ENCODE data around the gene BICC1. TPM values are rescaled to one million over a fixed set of nuclear protein-coding genes. Genes with fewer than 3 reads are reported as not detected.

The BICC1 gene
- total and polyA plus RNA-seq, 2 of the 4 experiments (the other 2 are of a cell fraction) = 5.7 to 42.5 TPM

GRCh38 chr10:58740620-58741369 is 228.1 kb downstream of the BICC1 start:
- H4K5ac ChIP-seq (ENCODE audit: low read depth, low read length) = no peak overlapping the region
- H3K56ac ChIP-seq (ENCODE audit: extremely low read depth, insufficient read depth, low read length) = no peak overlapping the region
- no peak overlapping the region for H3K14ac ChIP-seq (replicated peaks; ENCODE audit: low read depth, low read length)
- 0 out of 2 replicates have a peak overlapping the region, but pooled peaks have one; percentile 16 for H3K4ac ChIP-seq (ENCODE audit: low read depth, low read length)
- no peak overlapping the region for H3K4me2 ChIP-seq (ENCODE audit: low read depth, low read length)
- no TSS peak for BruUV-seq (replicated peaks)
- no peak overlapping the region for H2BK120ac ChIP-seq (ENCODE audit: low read depth, low read length)
- H3K9ac ChIP-seq (ENCODE audit: low read depth, low read length) = no peak overlapping the region
- H3K23ac ChIP-seq (ENCODE audit: low read depth, low read length) = 0 out of 2 replicates have a peak overlapping the region, but pooled peaks have one; percentile 19
- intact Hi-C loops (cut with micrococcal nuclease) (no loop called here), dilution Hi-C loops (cut with HindIII; ENCODE audit: low sequenced_read_pairs, unreplicated experiment) (no loop called here), in situ Hi-C loops (cut with MboI; ENCODE audit: low sequenced_read_pairs) (no loop called here)
- no peak for ATAC-seq (ENCODE audit: low read depth)
- 74% methylated on average over 7 of the region's 11 CpGs; no CpG with 5 or more reads in 1 of the 2 experiments for WGBS, 2 experiments (ENCODE audit: extremely low coverage in 2 of 2, insufficient read length in 1 of 2)
- no peaks in the 10 kb centered on the region for H3K9me3 ChIP-seq (ENCODE audit: control insufficient read depth, insufficient read depth, low read length)
- no peak overlapping the region for H4K8ac ChIP-seq (ENCODE audit: low read depth in 2 of 2, low read length in 2 of 2)
- H3K27me3 ChIP-seq (ENCODE audit: control insufficient read depth, insufficient read depth, low read length) = no peaks in the 10 kb centered on the region
- no peak overlapping the region for H3K4me3 ChIP-seq (ENCODE audit: insufficient read depth, low read depth, low read length)
- POLR2A ChIA-PET (ENCODE audit: unreplicated experiment) = no interaction called here
- peaks cover 17 to 29% of the 10 kb centered on the region in 2 experiments; a peak in 3 of 4 replicates for H3K79me1 ChIP-seq (ENCODE audit: low read depth in 1 of 2, low read length in 2 of 2)
- DNase-seq = no peak
- peaks cover 5% of the 10 kb centered on the region for H3K9me1 ChIP-seq (ENCODE audit: insufficient read depth, low read length)
- H2BK5ac ChIP-seq (ENCODE audit: low read depth, low read length, poor library complexity, severe bottlenecking) = no peak overlapping the region
- H2AK9ac ChIP-seq (replicated peaks; ENCODE audit: low read depth, low read length, poor library complexity) = no peak overlapping the region
- no peak overlapping the region for H3K27ac ChIP-seq (ENCODE audit: insufficient read depth, low read length)
- TF ChIP-seq RFX5 (IDR thresholded peaks at IDR 0.05; ENCODE audit: low read depth, low read length) (no peak), MAFK (IDR thresholded peaks at IDR 0.05; ENCODE audit: low read depth, low read length) (no peak), CTCF (conservative IDR thresholded peaks at IDR 0.05; ENCODE audit: low read depth, low read length) (no peak), CHD1 (IDR thresholded peaks at IDR 0.05; ENCODE audit: low read depth, low read length) (no peak), USF2 (IDR thresholded peaks at IDR 0.05; ENCODE audit: low read depth, low read length) (no peak), FOS (IDR thresholded peaks at IDR 0.05; ENCODE audit: low read depth, low read length) (no peak), CEBPB (IDR thresholded peaks at IDR 0.05; ENCODE audit: low read depth, low read length) (no peak), MAZ (IDR thresholded peaks at IDR 0.05; ENCODE audit: borderline replicate concordance, low read depth, low read length) (no peak), RCOR1 (IDR thresholded peaks at IDR 0.05; ENCODE audit: insufficient replicate concordance, low read length) (no peak), POLR2A (IDR thresholded peaks at IDR 0.05; ENCODE audit: low read depth, low read length) (no peak), SMC3 (IDR thresholded peaks at IDR 0.05; ENCODE audit: low read depth, low read length) (no peak), BHLHE40 (IDR thresholded peaks at IDR 0.05; ENCODE audit: low read depth, low read length) (no peak), NFE2L2 (IDR thresholded peaks at IDR 0.05; ENCODE audit: low read depth, low read length) (no peak), MXI1 (IDR thresholded peaks at IDR 0.05; ENCODE audit: borderline replicate concordance, low read depth, low read length) (no peak), ELK1 (IDR thresholded peaks at IDR 0.05; ENCODE audit: borderline replicate concordance, low read depth, low read length) (no peak)
- no peak overlapping the region for H4K91ac ChIP-seq (ENCODE audit: insufficient read depth, low read depth, low read length)
- no peak overlapping the region for H2BK20ac ChIP-seq (ENCODE audit: low read depth, low read length)
- no peak overlapping the region for H2AFZ ChIP-seq (replicated peaks; ENCODE audit: low read length, poor library complexity)
- no peaks in the 10 kb centered on the region; the same call in none of the 2 replicates for H4K20me1 ChIP-seq (ENCODE audit: insufficient read depth, low read length)
- peaks cover 8% of the 10 kb centered on the region for H3K4me1 ChIP-seq (ENCODE audit: control insufficient read depth, insufficient read depth, low read length)
- CTCF ChIA-PET = interaction anchor here (0.5 kb wide), 1 partner anchor 29 kb away, joined by 3 read pairs; no protein-coding TSS in a partner anchor
- no peak overlapping the region for H2AK5ac ChIP-seq (ENCODE audit: low read depth, low read length)
- H3K36me3 ChIP-seq (ENCODE audit: control insufficient read depth, insufficient read depth, low read length) = peaks cover 2% of the 10 kb centered on the region; the same call in 1 of the 2 replicates
- no peak overlapping the region for H2BK15ac ChIP-seq (ENCODE audit: low read depth, low read length)
- no peak overlapping the region for H3K18ac ChIP-seq (ENCODE audit: low read depth, low read length)

Data from IMR-90 (cell line).